GM23338 (cell line): ENCODE data around the gene NUDT15.

ENCODE experiments used
- EZH2phosphoT487 ChIP-seq: fragments of 200-600 bp; sonication (generic); IDR thresholded peaks from one replicate; pipeline ENCODE4 v1.8.1; 2018; ENCODE audit warnings: antibody characterized with exemption; ENCODE audit not compliant: unreplicated experiment
- TF ChIP-seq, protein P1 (sequence below), 2 experiments: fragments of 200-600 bp in 1 of 2; sonication (generic) in 1 of 2; conservative IDR thresholded peaks; 2 replicates each; pipeline versions ENCODE4 v1.5.1 to v1.6.1; 2016 to 2017; ENCODE audit warnings: antibody characterized with exemption in 2 of 2, low read depth in 2 of 2, mild to moderate bottlenecking in 2 of 2, moderate library complexity in 1 of 2

DNA sequence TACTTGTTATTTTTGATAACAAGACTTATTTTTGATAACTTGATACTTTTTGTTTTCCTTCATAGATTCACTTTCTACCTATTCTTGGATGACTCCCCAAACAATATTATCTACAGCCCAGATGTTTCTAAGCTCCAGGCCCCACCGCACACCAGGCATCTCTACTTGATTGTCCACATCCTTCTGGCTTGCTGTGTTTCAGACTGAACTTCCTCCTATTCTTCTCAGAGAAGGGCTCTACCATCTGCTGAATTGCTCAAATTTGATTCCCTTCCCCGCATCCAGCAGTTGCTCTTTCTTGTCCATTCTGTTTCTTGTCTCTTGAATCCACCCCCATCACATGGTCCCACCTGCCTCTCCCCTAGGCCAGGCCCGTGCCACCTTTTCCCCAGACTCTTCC, 13.0 kb downstream of the NUDT15 start:
- no peak for TF ChIP-seq EZH2phosphoT487
- TF ChIP-seq, protein P1, sequence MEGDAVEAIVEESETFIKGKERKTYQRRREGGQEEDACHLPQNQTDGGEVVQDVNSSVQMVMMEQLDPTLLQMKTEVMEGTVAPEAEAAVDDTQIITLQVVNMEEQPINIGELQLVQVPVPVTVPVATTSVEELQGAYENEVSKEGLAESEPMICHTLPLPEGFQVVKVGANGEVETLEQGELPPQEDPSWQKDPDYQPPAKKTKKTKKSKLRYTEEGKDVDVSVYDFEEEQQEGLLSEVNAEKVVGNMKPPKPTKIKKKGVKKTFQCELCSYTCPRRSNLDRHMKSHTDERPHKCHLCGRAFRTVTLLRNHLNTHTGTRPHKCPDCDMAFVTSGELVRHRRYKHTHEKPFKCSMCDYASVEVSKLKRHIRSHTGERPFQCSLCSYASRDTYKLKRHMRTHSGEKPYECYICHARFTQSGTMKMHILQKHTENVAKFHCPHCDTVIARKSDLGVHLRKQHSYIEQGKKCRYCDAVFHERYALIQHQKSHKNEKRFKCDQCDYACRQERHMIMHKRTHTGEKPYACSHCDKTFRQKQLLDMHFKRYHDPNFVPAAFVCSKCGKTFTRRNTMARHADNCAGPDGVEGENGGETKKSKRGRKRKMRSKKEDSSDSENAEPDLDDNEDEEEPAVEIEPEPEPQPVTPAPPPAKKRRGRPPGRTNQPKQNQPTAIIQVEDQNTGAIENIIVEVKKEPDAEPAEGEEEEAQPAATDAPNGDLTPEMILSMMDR (conservative IDR thresholded peaks at IDR 0.05; ENCODE audit: low read depth in 2 of 2), result no peak
